Peyer's patch (tissue), 4 donors: ENCODE measurements around the gene IQCH. TPM values are rescaled to one million over a fixed set of nuclear protein-coding genes. Genes with fewer than 3 reads are reported as not detected.

Experiments used
- DNase-seq, 3 donors: peaks; one replicate each; pipeline ENCODE4 v3.0.0-alpha.2; 2017 to 2019
- H3K27ac ChIP-seq, 4 donors: fragments of 200-600 bp; sonication (generic); one replicate each; pipeline ENCODE4 v1.5.1; 2016 to 2019
- H3K27me3 ChIP-seq, 2 donors: fragments of 200-600 bp; sonication (generic); one replicate each; pipeline ENCODE4 v1.5.1; 2019
- H3K36me3 ChIP-seq, 3 donors: fragments of 200-600 bp; sonication (generic); one replicate each; pipeline ENCODE4 v1.5.1; 2016 to 2019
- H3K4me1 ChIP-seq, 4 donors: fragments of 200-600 bp; sonication (generic); one replicate each; pipeline ENCODE4 v1.5.1; 2016 to 2019
- H3K4me3 ChIP-seq, 4 donors: fragments of 200-600 bp; sonication (generic); 1 replicate in 3 of 4; 2 replicates in 1 of 4; pipeline ENCODE4 v1.5.1; 2016 to 2019; ENCODE audit warnings: mild to moderate bottlenecking in 1 of 4
- H3K9me3 ChIP-seq, 4 donors: fragments of 200-600 bp; sonication (generic); one replicate each; pipeline ENCODE4 v1.5.1; 2016 to 2019; ENCODE audit warnings: mild to moderate bottlenecking in 1 of 4
- CTCF ChIP-seq, 6 experiments: fragments of 450-650 bp in 4 of 6; fragments of 200-600 bp in 2 of 6; sonication (generic) in 1 of 6; IDR thresholded peaks; one replicate each; pipeline ENCODE4 v1.5.1; 2017 to 2019; ENCODE audit warnings: antibody characterized with exemption in 6 of 6, mild to moderate bottlenecking in 3 of 6, moderate library complexity in 1 of 6
- POLR2A ChIP-seq, 2 donors: fragments of 450-650 bp; IDR thresholded peaks; one replicate each; pipeline ENCODE4 v1.5.1; 2017; ENCODE audit warnings: antibody characterized with exemption in 2 of 2, mild to moderate bottlenecking in 2 of 2, moderate library complexity in 2 of 2
- total RNA-seq, 4 donors: library from RNA; depleted of rRNA; stranded (reverse); fragments of >200 nt; gene quantifications; one replicate each; pipeline ENCODE4 v1.1.0, GENCODE V29; 2016

IQCH gene
- total RNA-seq, 4 donors from 2014 or later = 0.53 to 1.2 (median 0.88) TPM

DNA sequence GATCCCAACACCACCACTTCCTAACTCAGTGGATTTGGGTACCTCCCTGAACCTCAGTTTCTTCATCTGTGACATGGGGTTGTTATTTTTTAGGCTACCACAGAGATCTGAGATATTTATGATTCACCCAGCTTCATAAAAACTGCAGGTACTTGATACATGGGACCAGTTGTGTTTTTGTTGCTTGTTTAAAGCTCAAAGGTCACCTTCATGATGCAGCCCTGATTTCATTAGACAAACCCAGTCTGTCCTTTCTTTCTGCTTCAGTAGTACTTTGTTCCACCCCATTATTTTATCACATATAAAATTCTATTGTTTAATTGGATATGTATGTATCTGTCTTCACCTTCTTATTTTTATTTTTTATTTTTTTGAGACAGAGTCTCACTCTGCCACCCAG lies 208.9 kb downstream of the IQCH start:
- H3K27ac ChIP-seq = no peak overlapping the region
- H3K27me3 ChIP-seq = no peaks in the 10 kb centered on the region
- H3K36me3 ChIP-seq = no peaks in the 10 kb centered on the region
- H3K9me3 ChIP-seq = no peaks in the 10 kb centered on the region
- H3K4me1 ChIP-seq = no peaks in the 10 kb centered on the region
- no peak for TF ChIP-seq POLR2A (IDR thresholded peaks at IDR 0.05)
- TF ChIP-seq CTCF (IDR thresholded peaks at IDR 0.05) = no peak
- no peak overlapping the region for H3K4me3 ChIP-seq
- DNase-seq = no peak

- no peaks in the 10 kb centered on the region for H3K9me3 ChIP-seq
Observed at GRCh38 chr15:67465196-67465952, 210.8 kb downstream of the IQCH start.

DNA sequence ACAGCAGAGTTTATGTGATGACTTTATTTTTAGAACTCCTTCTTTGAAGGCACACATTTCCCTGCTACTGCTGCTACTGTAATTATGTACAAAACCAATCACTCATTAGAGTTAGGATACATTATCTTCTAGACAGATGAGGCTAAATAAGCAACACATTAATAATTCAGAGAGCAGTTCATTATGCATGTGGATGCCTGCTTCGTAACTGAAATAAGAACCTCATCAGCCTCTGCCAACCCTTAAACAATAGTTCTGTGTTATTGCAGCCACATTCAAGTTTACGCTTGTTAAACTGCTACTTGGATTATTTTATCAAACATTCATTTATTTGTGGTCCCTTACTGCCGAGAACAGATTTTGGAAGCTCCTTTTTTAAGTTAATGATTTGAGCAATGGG lies 213.8 kb downstream of the IQCH start:
- no peak for DNase-seq
- Histone ChIP-seq H3K4me1 (no peaks in the 10 kb centered on the region), H3K27me3 (no peaks in the 10 kb centered on the region), H3K4me3 (no peak overlapping the region), H3K9me3 (no peaks in the 10 kb centered on the region), H3K36me3 (no peaks in the 10 kb centered on the region), H3K27ac (no peak overlapping the region)
- TF ChIP-seq CTCF (IDR thresholded peaks at IDR 0.05) (no peak), POLR2A (IDR thresholded peaks at IDR 0.05) (no peak)

More at GRCh38 chr15:67465196-67465952, 210.8 kb downstream of the IQCH start:
- no peak overlapping the region for H3K4me3 ChIP-seq
- no peak for DNase-seq
- H3K27me3 ChIP-seq = no peaks in the 10 kb centered on the region
- H3K36me3 ChIP-seq = no peaks in the 10 kb centered on the region
- H3K27ac ChIP-seq = no peak overlapping the region
- no peaks in the 10 kb centered on the region for H3K4me1 ChIP-seq
- no peak for TF ChIP-seq POLR2A (IDR thresholded peaks at IDR 0.05)
- no peak for TF ChIP-seq CTCF (IDR thresholded peaks at IDR 0.05)

GRCh38 chr15:67469680-67470079 lies 215.1 kb downstream of the IQCH start:
- H3K36me3 ChIP-seq = no peaks in the 10 kb centered on the region
- no peak overlapping the region for H3K27ac ChIP-seq
- no peak overlapping the region for H3K4me3 ChIP-seq
- DNase-seq = no peak
- no peaks in the 10 kb centered on the region for H3K27me3 ChIP-seq
- H3K4me1 ChIP-seq = no peaks in the 10 kb centered on the region
- no peaks in the 10 kb centered on the region for H3K9me3 ChIP-seq
- TF ChIP-seq POLR2A (IDR thresholded peaks at IDR 0.05) = no peak
- no peak for TF ChIP-seq CTCF (IDR thresholded peaks at IDR 0.05)

GRCh38 chr15:67472957-67473356 lies 218.4 kb downstream of the IQCH start:
- H3K27ac ChIP-seq = no peak overlapping the region
- no peak for TF ChIP-seq CTCF (IDR thresholded peaks at IDR 0.05)
- TF ChIP-seq POLR2A (IDR thresholded peaks at IDR 0.05) = no peak
- DNase-seq = no peak
- H3K9me3 ChIP-seq = no peaks in the 10 kb centered on the region
- no peaks in the 10 kb centered on the region for H3K36me3 ChIP-seq
- H3K4me1 ChIP-seq = no peaks in the 10 kb centered on the region
- H3K4me3 ChIP-seq = no peak overlapping the region
- no peaks in the 10 kb centered on the region for H3K27me3 ChIP-seq
